GM12873 (cell line): ENCODE measurements around the gene PHC2.

Experiments used
- CTCF ChIP-seq: IDR thresholded peaks from 2 replicates; pipeline ENCODE4 v1.5.1; 2012; ENCODE audit warnings: low read depth, mild to moderate bottlenecking, moderate library complexity, low read length, control low read depth; ENCODE audit not compliant: insufficient read depth; ENCODE audit errors: missing control alignments

PHC2 gene

GRCh38 chr1:33339413-33339812, 91.5 kb downstream of the PHC2 start:
- no peak for TF ChIP-seq CTCF

GRCh38 chr1:33338440-33339211, 92.3 kb downstream of the PHC2 start:
- no peak for TF ChIP-seq CTCF

- TF ChIP-seq CTCF: no peak
Measured at GRCh38 chr1:33338048-33338439, 92.9 kb downstream of the PHC2 start.

GRCh38 chr1:33337441-33337840, 93.5 kb downstream of the PHC2 start:
- TF ChIP-seq CTCF: no peak

- TF ChIP-seq CTCF: no peak
Measured at GRCh38 chr1:33336580-33336979, 94.3 kb downstream of the PHC2 start.

- TF ChIP-seq CTCF: no peak
Measured at GRCh38 chr1:33335020-33335419, 95.9 kb downstream of the PHC2 start.

GRCh38 chr1:33334081-33334552, 96.8 kb downstream of the PHC2 start:
- TF ChIP-seq CTCF: no peak

- TF ChIP-seq CTCF: no peak
Measured at GRCh38 chr1:33332881-33333280, 98.0 kb downstream of the PHC2 start.
